ENCODE measurements around the gene THOC6. TPM values are rescaled to one million over a fixed set of nuclear protein-coding genes. Genes with fewer than 3 reads are reported as not detected.
A peak's percentile ranks its signal among the peaks of the same experiment; 100 is the strongest.
"Not testable (repeated sequence)": the region's sequence is repeated elsewhere in the genome, so short reads cannot be mapped to it uniquely, and the experiment has no call there.

The THOC6 gene
- total and polyA plus RNA-seq, 2 experiments from 2014 or later = 71.4 to 90.6 TPM

DNA sequence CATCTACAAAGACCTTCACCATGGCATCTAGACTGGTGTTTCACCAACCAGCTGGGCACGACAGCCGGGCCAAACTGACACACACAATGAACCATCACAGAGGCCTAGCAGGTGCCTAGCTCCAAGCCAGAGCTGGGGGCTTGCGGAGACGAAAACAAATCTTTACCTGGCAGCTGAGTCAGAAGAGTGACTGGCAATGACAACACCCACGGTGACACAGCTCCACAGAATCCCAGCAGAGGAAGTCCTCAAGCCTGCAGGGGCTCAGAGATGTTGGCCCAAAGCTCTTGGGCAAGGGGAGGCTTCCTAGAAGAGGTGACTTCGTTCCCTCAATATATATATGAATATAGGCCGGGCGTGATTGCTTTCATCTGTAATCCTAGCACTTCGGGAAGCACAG is 27.7 kb downstream of the THOC6 start:
- Histone ChIP-seq H3F3A (replicated peaks; ENCODE audit: low read depth) (peaks cover 11% of the 10 kb centered on the region), H3K4me2 (no peak overlapping the region), H3K4me1 (ENCODE audit: insufficient read depth) (peaks cover 9% of the 10 kb centered on the region; the same call in 1 of the 2 replicates), H3K9me2 (ENCODE audit: insufficient read depth) (no peaks in the 10 kb centered on the region), H4K20me1 (replicated peaks; ENCODE audit: insufficient read depth) (peaks cover 7% of the 10 kb centered on the region), H3K27me3 (ENCODE audit: insufficient read depth) (peaks cover 27% of the 10 kb centered on the region), H3K27ac (ENCODE audit: low read depth) (no peak overlapping the region), H3K79me2 (replicated peaks; ENCODE audit: insufficient read depth) (no peaks in the 10 kb centered on the region; the same call in 1 of the 2 replicates), H3K36me3 (ENCODE audit: insufficient read depth) (no peaks in the 10 kb centered on the region), H3K4me3 (no peak overlapping the region), H2AFZ (no peak overlapping the region)
- Mint-ChIP-seq H3K27ac (no peak overlapping the region), H3K36me3 (ENCODE audit: low read depth) (peaks cover 46% of the 10 kb centered on the region), H3K4me1 (peaks cover 18% of the 10 kb centered on the region), H3K9me3 (peaks cover 4% of the 10 kb centered on the region; the same call in 2 of the 3 replicates), H3K4me3 (no peak overlapping the region), H3K27me3 (ENCODE audit: insufficient read depth, low read depth, poor library complexity) (peaks cover 24% of the 10 kb centered on the region)
- no peak for DNase-seq (ENCODE audit: low spot score)
- TF ChIP-seq POLR2AphosphoS5 (IDR thresholded peaks at IDR 0.05; ENCODE audit: low read depth) (0 out of 2 replicates have a peak, but pooled peaks have one; percentile 9), NANOG (IDR thresholded peaks at IDR 0.05; ENCODE audit: borderline replicate concordance) (no peak)
- ATAC-seq = no peak

DNA sequence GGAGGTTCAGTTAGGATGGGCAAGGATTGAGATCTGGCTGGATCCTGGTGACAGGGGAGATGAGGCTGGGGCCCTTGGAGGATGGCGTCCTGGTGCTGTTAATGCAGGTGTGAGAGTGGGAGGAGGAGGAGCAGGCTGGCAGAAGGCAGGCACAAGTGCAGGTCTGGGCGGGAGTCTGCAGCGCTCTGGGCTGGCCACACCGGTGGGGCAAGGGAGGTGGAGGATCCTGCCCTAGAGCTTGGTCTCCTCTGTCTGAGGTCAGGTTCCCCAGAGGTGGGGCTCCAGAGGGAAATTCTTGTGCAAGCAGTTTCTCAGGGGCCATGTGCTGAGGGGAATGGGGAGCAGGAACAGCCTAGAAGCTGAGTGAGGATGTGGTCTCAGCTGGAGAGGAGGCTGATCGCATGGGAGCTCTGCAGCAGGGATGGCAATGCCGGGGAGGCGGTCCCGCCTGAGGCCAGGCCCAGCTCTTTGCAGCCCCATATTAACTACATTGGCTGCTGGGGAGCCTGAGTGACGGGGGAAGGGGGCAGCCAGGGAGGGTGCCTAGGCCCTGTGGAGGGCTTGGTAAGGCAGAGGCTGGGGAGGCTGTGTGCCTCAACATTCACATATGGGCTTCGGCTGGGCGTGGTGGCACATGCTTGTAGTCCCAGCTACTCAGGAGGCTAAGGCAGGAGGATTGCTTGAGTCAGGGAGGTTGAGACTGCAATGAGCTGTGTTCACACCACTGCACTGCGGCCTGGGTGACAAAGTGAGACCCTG is 28.9 kb downstream of the THOC6 start:
- not testable (repeated sequence) for ATAC-seq; H4K20me1 ChIP-seq (replicated peaks; ENCODE audit: insufficient read depth); H3K4me3 Mint-ChIP-seq

DNA sequence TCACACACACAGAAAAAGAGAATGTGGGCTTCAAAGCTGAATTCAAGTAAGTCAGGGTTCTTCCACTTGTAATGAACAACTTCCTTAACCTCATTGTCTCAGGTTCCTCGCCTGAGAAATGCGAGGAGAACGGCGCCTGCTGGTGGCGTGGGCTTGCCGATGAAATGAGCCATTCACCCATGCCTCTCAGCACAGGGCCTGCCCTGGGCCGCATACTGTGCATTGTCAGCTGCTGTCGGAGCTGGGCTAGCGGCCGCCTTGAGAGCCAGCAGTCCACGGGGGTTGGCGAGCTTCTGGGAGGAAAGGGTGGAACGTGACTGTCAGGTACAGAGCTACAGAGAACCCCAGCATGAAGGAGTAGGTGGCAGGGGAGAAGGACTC is 29.5 kb downstream of the THOC6 start:
- not testable (repeated sequence) for H4K20me1 ChIP-seq (replicated peaks; ENCODE audit: insufficient read depth); H3K4me1 ChIP-seq (ENCODE audit: insufficient read depth); H3F3A ChIP-seq (replicated peaks; ENCODE audit: low read depth); H3K9me3 Mint-ChIP-seq; H3K27ac Mint-ChIP-seq; H3K79me2 ChIP-seq (replicated peaks; ENCODE audit: insufficient read depth); H3K4me3 ChIP-seq; H3K27ac ChIP-seq (ENCODE audit: low read depth); H3K9me2 ChIP-seq (ENCODE audit: insufficient read depth); H3K36me3 ChIP-seq (ENCODE audit: insufficient read depth); H3K4me3 Mint-ChIP-seq; H3K4me2 ChIP-seq; H2AFZ ChIP-seq
- peak; percentile 28 for DNase-seq (ENCODE audit: low spot score)
- TF ChIP-seq, protein P1, sequence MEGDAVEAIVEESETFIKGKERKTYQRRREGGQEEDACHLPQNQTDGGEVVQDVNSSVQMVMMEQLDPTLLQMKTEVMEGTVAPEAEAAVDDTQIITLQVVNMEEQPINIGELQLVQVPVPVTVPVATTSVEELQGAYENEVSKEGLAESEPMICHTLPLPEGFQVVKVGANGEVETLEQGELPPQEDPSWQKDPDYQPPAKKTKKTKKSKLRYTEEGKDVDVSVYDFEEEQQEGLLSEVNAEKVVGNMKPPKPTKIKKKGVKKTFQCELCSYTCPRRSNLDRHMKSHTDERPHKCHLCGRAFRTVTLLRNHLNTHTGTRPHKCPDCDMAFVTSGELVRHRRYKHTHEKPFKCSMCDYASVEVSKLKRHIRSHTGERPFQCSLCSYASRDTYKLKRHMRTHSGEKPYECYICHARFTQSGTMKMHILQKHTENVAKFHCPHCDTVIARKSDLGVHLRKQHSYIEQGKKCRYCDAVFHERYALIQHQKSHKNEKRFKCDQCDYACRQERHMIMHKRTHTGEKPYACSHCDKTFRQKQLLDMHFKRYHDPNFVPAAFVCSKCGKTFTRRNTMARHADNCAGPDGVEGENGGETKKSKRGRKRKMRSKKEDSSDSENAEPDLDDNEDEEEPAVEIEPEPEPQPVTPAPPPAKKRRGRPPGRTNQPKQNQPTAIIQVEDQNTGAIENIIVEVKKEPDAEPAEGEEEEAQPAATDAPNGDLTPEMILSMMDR (conservative IDR thresholded peaks at IDR 0.05; ENCODE audit: low read depth in 2 of 2) = peak in 1 of 2 experiments; percentile 52; a peak in 2 of 4 replicates
- Mint-ChIP-seq H3K4me1 (peaks cover 18% of the 10 kb centered on the region), H3K36me3 (ENCODE audit: low read depth) (peaks cover 49% of the 10 kb centered on the region), H3K27me3 (ENCODE audit: insufficient read depth, low read depth, poor library complexity) (peaks cover 11% of the 10 kb centered on the region)
- peak; percentile 58 for ATAC-seq
- peaks cover 13% of the 10 kb centered on the region for H3K27me3 ChIP-seq (ENCODE audit: insufficient read depth)

More for the DNA sequence above, 28.9 kb downstream of the THOC6 start:
- H3K4me2 ChIP-seq; H2AFZ ChIP-seq; H3K4me1 ChIP-seq (ENCODE audit: insufficient read depth); DNase-seq (ENCODE audit: low spot score); H3K9me3 Mint-ChIP-seq; H3K79me2 ChIP-seq (replicated peaks; ENCODE audit: insufficient read depth); H3K27ac Mint-ChIP-seq; H3K4me3 ChIP-seq; H3K27ac ChIP-seq (ENCODE audit: low read depth); H3K9me2 ChIP-seq (ENCODE audit: insufficient read depth); H3K36me3 ChIP-seq (ENCODE audit: insufficient read depth): not testable (repeated sequence)
- Mint-ChIP-seq H3K27me3 (ENCODE audit: insufficient read depth, low read depth, poor library complexity) (peaks cover 17% of the 10 kb centered on the region), H3K36me3 (ENCODE audit: low read depth) (peaks cover 51% of the 10 kb centered on the region), H3K4me1 (peaks cover 18% of the 10 kb centered on the region)
- Histone ChIP-seq H3F3A (replicated peaks; ENCODE audit: low read depth) (peaks cover 13% of the 10 kb centered on the region), H3K27me3 (ENCODE audit: insufficient read depth) (peaks cover 18% of the 10 kb centered on the region)

Measured in GM23338 (cell line).